ENCODE measurements around the gene PTPRM. TPM values are rescaled to one million over a fixed set of nuclear protein-coding genes. Genes with fewer than 3 reads are reported as not detected.

PTPRM gene
- total and polyA plus RNA-seq, 4 donors: 61.1 to 146 (median 87.5) TPM

- peaks cover 0 to 2% (median 0%) of the 10 kb centered on the region in 4 donors for H3K36me3 ChIP-seq (ENCODE audit: control insufficient read depth in 4 of 4, insufficient read depth in 4 of 4, low read length in 4 of 4)
- H3K9ac ChIP-seq (ENCODE audit: insufficient read depth in 1 of 2, low read length in 2 of 2): no peak overlapping the region
- H3K4me1 ChIP-seq (ENCODE audit: control insufficient read depth in 5 of 5, insufficient read depth in 5 of 5, low read length in 5 of 5): peaks cover 0 to 33% (median 8%) of the 10 kb centered on the region in 5 donors
- no peak overlapping the region for H3K4me3 ChIP-seq
- ATAC-seq (ENCODE audit: insufficient read depth, low FRiP score) (no peak), DNase-seq (no peak)
- no peak overlapping the region for H3K27ac ChIP-seq (ENCODE audit: low read depth in 1 of 2, low read length in 1 of 2)
- H3K27me3 ChIP-seq (ENCODE audit: control insufficient read depth in 3 of 3, insufficient read depth in 3 of 3, low read length in 2 of 3): no peaks in the 10 kb centered on the region
- 78 to 84% methylated on average over 3 of the region's 3 CpGs for WGBS, 2 donors
- no peaks in the 10 kb centered on the region for H3K9me3 ChIP-seq (ENCODE audit: control insufficient read depth in 4 of 4, insufficient read depth in 3 of 4, low read length in 3 of 4)
- TF ChIP-seq CTCF (IDR thresholded peaks at IDR 0.05; ENCODE audit: control extremely low read depth, extremely low read depth): no peak
Observed at GRCh38 chr18:7683753-7684152, 116.6 kb downstream of the PTPRM start.

- Histone ChIP-seq H3K9me3 (ENCODE audit: control insufficient read depth in 4 of 4, insufficient read depth in 3 of 4, low read length in 3 of 4) (no peaks in the 10 kb centered on the region), H3K27ac (ENCODE audit: low read depth in 1 of 2, low read length in 1 of 2) (peak overlapping the region in 1 of 2 donors; percentile 1), H3K4me3 (no peak overlapping the region), H3K9ac (ENCODE audit: insufficient read depth in 1 of 2, low read length in 2 of 2) (no peak overlapping the region), H3K27me3 (ENCODE audit: control insufficient read depth in 3 of 3, insufficient read depth in 3 of 3, low read length in 2 of 3) (no peaks in the 10 kb centered on the region), H3K36me3 (ENCODE audit: control insufficient read depth in 4 of 4, insufficient read depth in 4 of 4, low read length in 4 of 4) (peaks cover 0 to 2% (median 0%) of the 10 kb centered on the region in 4 donors), H3K4me1 (ENCODE audit: control insufficient read depth in 5 of 5, insufficient read depth in 5 of 5, low read length in 5 of 5) (peaks cover 0 to 33% (median 6%) of the 10 kb centered on the region in 5 donors)
- ATAC-seq (ENCODE audit: insufficient read depth, low FRiP score) (no peak), DNase-seq (no peak)
- 93 to 97% methylated on average over 4 of the region's 4 CpGs for WGBS, 2 donors
- no peak for TF ChIP-seq CTCF (IDR thresholded peaks at IDR 0.05; ENCODE audit: control extremely low read depth, extremely low read depth)
Observed at GRCh38 chr18:7684357-7684756, 117.2 kb downstream of the PTPRM start.

- peaks cover 0 to 2% (median 0%) of the 10 kb centered on the region in 4 donors for H3K36me3 ChIP-seq (ENCODE audit: control insufficient read depth in 4 of 4, insufficient read depth in 4 of 4, low read length in 4 of 4)
- DNase-seq: no peak
- no peak overlapping the region for H3K9ac ChIP-seq (ENCODE audit: insufficient read depth in 1 of 2, low read length in 2 of 2)
- 46 to 62% methylated on average over 3 of the region's 3 CpGs for WGBS, 2 donors
- no peaks in the 10 kb centered on the region for H3K27me3 ChIP-seq (ENCODE audit: control insufficient read depth in 3 of 3, insufficient read depth in 3 of 3, low read length in 2 of 3)
- no peaks in the 10 kb centered on the region for H3K9me3 ChIP-seq (ENCODE audit: control insufficient read depth in 4 of 4, insufficient read depth in 3 of 4, low read length in 3 of 4)
- peak overlapping the region in 1 of 2 donors; percentile 1 for H3K27ac ChIP-seq (ENCODE audit: low read depth in 1 of 2, low read length in 1 of 2)
- ATAC-seq (ENCODE audit: insufficient read depth, low FRiP score): no peak
- H3K4me3 ChIP-seq: no peak overlapping the region
- H3K4me1 ChIP-seq (ENCODE audit: control insufficient read depth in 5 of 5, insufficient read depth in 5 of 5, low read length in 5 of 5): peaks cover 0 to 34% (median 6%) of the 10 kb centered on the region in 5 donors
- TF ChIP-seq CTCF (IDR thresholded peaks at IDR 0.05; ENCODE audit: control extremely low read depth, extremely low read depth): no peak
Observed at GRCh38 chr18:7684966-7685365, 117.8 kb downstream of the PTPRM start.

GRCh38 chr18:7686278-7686677, 119.2 kb downstream of the PTPRM start:
- TF ChIP-seq CTCF (IDR thresholded peaks at IDR 0.05; ENCODE audit: control extremely low read depth, extremely low read depth): no peak
- Histone ChIP-seq H3K9ac (ENCODE audit: insufficient read depth in 1 of 2, low read length in 2 of 2) (no peak overlapping the region), H3K4me1 (ENCODE audit: control insufficient read depth in 5 of 5, insufficient read depth in 5 of 5, low read length in 5 of 5) (peaks cover 0 to 31% (median 6%) of the 10 kb centered on the region in 5 donors), H3K27me3 (ENCODE audit: control insufficient read depth in 3 of 3, insufficient read depth in 3 of 3, low read length in 2 of 3) (no peaks in the 10 kb centered on the region), H3K9me3 (ENCODE audit: control insufficient read depth in 4 of 4, insufficient read depth in 3 of 4, low read length in 3 of 4) (no peaks in the 10 kb centered on the region), H3K27ac (ENCODE audit: low read depth in 1 of 2, low read length in 1 of 2) (no peak overlapping the region), H3K4me3 (no peak overlapping the region), H3K36me3 (ENCODE audit: control insufficient read depth in 4 of 4, insufficient read depth in 4 of 4, low read length in 4 of 4) (peaks cover 0 to 2% (median 0%) of the 10 kb centered on the region in 4 donors)
- ATAC-seq (ENCODE audit: insufficient read depth, low FRiP score): no peak
- WGBS, 2 donors: 68 to 74% methylated on average over 1 of the region's 1 CpG
- no peak for DNase-seq

All from lung (tissue), 12 donors.